IPS-NIHi11 (cell line): ENCODE data around the gene GNA14.
"Not testable (repeated sequence)": the region's sequence is repeated elsewhere in the genome, so short reads cannot be mapped to it uniquely, and the experiment has no call there.

ENCODE experiments used
- DNase-seq: peaks from one replicate; pipeline ENCODE4 v3.0.0; 2012; ENCODE audit warnings: mixed read lengths, low spot score

Gene GNA14

DNA sequence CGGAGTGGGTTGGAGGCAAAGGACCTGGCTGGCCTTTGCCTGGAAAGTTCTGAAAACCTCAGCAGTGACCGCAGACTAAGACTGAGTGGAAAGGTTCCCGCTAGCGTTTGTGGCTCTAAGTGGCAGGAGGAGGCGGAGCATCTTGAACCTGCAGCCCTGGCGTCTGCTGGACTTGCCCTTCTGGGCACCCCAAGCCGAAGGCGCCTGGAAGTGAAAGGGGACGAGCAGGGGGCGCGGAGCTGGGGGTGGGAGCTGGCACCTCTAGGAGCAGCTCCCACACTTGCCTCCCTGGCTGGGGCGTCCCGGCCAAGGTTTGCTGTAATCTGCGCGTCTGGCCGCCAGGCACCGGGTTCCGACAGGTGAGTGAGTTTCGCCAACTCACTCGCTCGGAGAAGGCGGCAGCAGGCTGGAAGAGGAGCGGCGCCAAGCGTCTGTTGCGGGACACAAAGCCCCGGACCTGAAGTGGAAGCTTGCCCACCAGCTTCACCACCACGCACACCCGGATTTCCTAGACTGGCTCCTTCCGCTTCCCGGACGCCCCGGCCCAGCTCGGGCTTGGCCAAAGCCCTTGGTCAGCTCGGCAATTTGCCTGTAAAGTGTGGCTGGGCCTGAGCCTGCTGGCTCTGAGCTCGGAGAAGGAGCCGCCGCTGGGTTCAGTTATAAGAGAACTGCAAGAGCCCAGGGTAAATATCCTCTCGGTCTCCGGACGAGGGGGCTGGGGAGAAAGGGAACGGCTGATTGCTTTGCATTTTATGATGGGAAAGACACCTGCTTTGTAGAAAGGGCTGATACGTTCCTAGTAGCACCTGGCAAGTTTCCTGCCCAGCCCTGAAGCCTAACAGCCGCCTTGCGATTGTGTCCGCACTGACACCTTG lies at the start of gene GNA14:
Gene GNA14 (minus strand): TSS at position 89 of the 875 bp plus-strand sequence. CDS start 529 bp downstream, outside the sequence.
- peak; percentile 67 for DNase-seq

DNA sequence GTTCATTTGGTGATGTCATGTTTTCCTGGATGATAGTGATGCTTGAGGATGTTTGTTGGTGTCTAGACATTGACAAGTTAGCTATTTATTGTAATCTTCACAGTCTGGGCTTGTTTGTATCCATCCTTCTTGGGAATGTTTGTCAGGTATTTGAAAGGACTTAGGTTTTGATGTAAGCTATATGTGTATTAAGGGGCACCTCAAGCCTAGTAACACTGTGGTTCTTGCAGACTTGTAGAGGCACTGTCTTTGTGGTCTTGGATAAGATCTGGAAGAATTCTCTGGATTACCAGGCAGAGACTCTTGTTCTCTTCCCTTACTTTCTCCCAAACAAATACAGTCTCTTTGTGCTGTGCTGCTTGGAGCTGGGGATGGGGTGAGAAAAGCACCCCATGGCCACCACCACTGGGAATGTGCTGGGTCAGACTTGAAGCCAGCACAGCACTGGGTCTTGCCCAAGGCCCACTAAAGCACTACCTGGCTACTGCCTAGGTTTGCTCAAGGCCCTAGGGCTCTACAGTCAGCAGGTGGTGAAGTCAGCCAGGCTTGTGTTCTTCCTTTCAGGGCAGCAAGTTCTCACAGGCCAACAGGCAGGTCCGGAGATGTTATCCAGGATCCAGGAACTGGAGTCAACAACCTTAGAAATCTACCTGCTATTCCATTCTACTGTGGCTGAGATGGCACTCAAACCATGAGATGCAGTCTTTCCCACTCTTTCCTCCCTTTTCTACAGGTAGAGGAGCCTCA lies 49.3 kb upstream of the GNA14 start:
- no peak for DNase-seq

DNA sequence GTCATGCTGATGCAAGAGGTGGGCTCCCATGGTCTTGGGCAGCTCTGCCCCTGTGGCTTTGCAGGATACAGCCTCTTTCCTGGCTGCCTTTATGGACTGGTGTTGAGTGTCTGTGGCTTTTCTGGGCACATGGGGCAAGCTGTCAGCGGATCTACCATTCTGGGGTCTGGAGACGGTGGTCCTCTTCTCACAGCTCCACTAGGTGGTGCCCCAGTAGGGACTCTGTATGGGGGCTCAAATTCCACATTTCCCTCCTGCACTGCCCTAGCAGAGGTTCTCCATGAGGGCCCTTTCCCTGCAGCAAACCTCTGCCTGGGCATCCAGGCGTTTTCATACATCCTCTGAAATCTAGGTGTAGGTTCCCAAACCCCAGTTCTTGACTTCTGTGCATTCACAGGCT lies 42.6 kb upstream of the GNA14 start:
- not testable (repeated sequence) for DNase-seq

DNA sequence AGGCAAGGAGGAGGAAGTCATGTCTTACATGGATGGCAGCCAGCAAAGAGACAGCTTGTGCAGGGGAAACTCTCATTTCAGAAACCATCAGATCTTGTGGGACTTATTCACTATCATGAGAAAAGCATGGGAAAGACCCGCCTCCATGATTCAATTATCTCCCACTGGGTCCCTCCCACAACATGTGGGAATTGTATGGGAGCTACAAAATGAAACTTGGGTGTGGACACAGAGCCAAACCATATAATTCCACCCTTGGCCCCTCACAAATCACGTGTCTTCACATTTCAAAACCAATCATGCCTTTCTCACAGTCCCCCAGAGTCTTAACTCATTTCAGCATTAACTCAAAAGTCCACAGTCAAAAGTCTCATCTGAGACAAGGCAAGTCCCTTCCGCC lies 42.0 kb upstream of the GNA14 start:
- not testable (repeated sequence) for DNase-seq

DNA sequence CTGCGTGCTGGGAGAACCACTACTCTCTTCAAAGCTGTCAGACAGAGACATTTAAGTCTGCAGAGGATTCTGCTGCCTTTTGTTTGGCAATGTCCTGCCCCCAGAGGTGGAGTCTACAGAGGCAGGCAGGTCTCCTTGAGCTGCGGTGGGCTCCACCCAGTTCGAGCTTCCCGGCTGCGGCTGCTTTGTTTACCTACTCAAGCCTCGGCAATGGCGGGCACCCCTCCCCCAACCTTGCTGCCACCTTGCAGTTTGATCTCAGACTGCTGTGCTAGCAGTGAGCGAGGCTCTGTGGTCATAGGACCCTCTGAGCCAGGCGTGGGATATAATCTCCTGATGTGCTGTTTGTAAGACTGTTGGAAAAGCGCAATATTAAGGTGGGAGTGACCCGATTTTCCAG lies 39.6 kb upstream of the GNA14 start:
- DNase-seq: not testable (repeated sequence)

DNA sequence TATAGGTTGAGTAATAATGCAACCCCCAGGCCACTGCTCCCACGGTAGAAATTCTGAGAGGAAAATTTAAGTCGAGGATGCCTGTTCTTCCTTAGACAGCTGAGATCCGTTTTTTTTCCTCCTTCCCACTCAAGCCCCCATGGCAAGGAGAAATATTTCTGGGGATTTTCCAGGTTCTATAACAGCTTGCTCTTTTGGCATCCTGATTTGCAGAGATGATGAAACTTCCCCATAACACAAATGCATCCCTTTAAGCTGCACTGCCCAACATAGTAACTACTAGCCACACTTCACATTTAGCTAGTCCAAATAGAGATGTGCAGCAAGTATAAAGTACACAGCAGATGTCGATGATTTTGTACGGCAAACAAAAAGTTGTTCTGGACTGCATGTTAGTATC lies 32.5 kb upstream of the GNA14 start:
- DNase-seq: no peak

DNA sequence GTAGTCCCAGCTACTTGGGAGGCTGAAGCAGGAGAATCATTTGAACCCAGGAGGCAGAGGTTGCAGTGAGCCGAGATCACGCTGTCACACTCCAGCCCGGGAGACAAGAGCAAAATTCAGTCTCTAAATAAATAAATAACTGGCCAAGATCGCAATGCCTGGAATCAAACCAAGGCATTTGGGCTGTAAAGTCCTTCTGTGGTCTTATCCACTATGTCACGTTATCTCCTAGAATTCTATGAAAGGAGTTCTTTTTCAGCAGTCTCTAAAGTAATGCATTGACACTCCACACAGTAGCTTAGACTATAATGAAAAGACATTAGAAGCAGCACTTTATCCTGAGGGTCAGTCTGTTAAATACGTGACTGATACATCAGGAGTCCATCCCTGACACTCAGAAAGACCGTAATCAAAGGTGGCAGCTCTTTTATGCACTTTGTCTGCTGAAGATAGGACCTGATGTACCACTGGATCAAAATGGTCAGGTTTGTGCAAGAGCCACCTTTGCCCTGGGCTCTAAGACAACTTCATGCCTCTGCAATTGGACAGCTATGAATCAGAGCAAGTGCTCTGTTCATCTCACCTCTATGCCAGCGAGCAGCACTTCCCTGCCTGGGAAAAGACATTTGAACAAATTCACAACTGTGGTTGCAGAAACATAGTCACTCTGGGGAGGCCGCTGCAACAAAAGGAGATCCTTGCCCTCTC lies 31.7 kb upstream of the GNA14 start:
- DNase-seq: no peak

DNA sequence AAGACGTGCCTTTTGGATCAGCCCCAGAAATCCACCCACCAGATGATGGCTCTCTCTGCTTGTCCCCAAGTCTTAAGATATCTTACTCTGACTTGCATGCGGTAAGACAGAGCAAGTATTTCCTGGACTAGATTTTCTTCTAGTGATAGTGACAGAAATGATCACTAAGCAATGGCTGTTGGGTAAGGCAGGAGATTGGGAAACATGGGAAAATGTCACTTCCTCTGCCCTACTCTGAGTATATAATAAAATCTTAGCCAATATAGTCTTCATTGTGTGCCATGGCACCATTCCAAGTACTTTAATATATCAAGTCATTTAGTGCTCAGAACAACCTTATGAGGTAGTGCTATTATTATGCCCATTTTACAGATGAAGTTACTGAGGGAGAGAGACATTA lies 31.0 kb upstream of the GNA14 start:
- no peak for DNase-seq

DNA sequence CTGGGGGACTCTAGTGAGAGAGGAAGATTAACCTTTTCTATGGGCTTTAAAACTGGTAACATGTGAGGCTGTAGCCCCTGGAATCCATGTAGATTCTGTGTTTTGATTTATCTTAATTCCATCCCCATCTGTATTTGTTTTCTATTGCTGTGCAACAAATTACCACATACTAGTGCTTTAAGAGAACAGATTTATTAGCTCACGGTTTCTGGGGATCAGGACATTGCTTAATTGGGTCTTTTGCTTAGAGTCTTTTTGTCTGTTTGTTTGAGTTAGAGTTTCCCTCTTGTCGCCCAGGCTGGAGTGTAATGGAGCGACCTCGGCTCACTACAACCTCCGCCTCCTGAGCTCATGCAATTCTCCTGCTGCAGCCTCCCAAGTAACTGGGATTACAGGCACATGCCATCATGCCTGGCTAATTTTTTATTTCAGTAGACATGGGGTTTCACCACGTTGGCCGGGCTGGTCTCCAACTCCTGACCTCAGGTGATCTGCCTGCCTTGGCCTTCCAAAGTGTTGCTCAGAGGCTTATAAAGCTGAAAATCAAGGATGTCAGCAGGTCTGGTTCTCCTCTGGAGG lies 29.9 kb upstream of the GNA14 start:
- no peak for DNase-seq

DNA sequence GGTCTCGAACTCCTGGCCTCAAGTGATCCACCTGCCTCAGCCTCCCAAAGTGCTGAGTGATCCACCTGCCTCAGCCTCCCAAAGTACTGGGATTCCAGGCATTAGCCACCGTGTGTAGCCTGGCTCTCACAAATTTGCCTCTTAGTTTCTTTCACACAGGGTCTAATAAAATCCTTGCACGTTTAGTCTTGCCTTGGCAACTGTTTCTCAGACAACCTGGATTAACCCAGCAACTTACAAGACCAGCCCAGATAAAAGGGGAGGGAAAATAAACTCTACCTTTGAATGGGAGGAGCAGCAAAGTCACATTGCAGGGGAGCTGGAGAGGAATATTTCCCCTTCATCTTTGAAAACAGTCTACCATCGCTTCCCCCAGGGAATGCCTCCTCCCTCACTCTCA lies 29.3 kb upstream of the GNA14 start:
- DNase-seq: no peak

DNA sequence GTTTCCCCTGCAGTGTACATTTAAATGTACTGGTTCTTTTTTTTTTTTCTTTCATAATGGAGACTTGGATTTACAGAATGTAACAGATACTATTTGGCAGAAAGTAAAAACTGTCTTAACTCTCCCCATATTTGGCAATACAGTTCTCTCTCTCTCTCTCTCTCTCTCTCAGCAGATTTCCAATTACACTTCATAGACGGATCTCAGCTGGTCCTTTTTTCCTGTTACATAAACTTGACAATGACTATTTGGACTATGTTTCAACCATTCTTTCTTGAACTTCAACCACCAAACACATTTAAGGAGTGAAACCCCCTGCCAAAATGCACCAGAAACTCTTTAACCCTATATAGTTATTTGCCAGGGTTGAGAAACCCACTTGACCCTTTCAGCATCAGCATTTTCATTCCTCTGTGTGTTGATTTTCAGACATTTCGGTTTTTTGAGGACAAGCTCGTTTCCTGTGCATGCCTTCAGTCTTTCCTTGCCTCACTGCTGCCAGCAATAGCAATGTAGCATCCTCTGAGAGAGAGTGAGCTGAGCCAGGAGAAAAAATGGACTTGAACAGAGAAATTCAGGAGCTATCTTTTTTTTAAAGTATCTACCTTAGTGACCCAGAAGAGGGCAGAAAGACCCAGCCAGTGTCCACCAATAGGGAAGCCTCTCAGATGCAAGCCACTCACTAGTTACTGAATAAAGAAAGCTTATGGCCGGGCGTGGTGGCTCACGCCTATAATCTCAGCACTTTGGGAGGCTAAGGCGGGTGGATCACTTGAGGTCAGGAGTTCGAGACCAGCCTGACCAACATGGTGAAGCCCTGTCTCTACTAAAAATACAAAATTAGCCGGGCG lies 26.0 kb upstream of the GNA14 start:
- no peak for DNase-seq

DNA sequence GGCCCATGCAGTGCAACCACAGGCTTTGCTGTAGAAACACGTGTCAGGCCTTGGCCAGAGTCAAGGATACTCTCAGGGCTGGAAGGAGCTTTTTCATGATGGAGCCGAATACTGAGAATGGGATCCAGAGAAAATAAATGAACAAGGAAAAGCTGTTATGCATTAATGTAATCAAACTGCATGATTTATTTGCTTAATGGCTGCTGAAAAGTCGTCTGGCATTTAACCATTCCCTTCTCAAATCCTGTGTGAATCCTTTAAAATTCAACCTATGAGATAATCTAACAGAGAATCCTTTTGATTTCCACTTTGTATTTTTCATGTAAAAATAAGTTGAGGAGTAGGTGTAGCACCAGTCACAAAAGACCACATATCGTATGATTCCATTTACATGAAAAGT lies 24.1 kb upstream of the GNA14 start:
- DNase-seq: no peak

DNA sequence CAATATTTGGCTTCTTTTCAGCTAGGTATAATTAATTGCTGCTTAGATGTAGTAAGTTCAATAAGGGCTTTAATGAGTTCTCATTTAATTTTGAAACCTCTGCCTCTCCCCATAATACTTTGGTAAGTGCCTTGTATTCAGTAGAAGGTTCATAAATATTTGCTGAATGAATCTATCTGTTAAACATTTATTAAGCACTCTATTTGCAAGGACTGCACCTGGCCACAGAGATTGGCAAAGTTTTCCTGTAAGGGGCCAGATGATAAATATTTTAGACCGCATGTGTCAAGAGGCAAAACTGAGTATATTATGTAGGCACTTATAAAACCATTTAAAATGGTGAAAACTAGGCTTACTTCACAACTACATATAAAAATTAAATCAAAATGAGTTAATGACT lies 19.0 kb upstream of the GNA14 start:
- no peak for DNase-seq

DNA sequence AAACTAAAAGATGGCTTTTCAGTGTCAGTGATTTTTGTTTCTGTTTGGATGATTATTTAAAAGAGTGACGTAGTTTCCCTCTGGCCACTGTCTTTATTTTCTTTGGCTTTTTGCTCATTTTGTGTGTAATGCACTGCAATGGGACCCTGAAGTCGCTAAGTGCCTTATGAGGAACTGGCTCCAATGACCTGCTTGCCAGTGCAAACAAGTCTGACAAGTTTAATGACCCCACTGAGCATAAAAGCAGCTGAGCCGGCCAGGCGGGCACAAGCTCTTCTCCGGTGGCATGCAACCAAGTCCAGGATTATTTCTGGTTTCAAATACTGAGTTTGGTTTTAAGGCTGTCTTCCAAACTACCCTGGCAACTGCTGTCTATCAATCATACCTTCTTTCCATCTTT lies 15.6 kb upstream of the GNA14 start:
- peak; percentile 35 for DNase-seq

DNA sequence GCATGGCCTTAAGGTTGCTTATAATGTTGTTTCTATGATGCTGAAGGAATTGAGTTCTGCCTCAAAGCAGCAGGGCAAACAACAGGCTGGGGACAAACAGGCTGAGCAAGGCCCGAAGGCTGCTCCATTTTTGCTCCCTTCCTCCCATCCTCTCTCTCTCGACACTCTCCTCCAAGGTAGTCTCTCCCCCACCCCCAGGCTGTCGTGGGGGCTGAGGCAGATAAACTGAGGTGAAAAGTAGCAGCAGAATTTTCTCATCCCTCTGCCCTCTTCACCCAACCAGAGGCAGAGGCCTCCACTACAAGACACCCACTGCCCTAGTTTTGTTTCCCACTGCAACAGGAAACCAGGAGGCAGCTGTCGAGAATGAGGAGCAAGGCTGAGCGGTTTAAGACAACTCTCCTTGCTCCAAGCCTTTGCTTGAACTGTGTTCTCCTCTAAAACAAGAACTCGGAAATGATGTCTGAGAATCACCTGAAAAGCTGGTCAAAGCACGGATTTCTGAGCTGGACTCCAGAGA lies 13.5 kb upstream of the GNA14 start:
- DNase-seq: no peak

DNA sequence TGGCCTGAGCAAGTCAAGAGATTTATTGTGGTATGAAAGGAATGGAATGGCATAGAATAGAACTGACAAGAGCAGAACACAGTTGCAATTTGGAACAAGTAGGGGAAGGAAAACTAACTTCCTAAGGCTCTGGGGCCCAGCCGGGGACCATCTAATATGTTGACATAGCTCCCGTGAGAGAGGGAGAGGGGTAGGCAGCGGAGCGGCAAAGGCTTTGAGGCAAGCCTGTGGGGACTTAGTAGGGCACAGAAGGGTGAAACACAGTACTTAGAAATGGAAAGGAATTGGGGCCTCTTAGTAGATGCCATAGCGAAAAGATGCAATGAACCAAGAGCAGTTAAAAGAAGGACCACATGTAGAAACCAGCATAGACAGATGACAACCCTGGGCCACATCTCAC lies 11.8 kb upstream of the GNA14 start:
- DNase-seq: no peak

DNA sequence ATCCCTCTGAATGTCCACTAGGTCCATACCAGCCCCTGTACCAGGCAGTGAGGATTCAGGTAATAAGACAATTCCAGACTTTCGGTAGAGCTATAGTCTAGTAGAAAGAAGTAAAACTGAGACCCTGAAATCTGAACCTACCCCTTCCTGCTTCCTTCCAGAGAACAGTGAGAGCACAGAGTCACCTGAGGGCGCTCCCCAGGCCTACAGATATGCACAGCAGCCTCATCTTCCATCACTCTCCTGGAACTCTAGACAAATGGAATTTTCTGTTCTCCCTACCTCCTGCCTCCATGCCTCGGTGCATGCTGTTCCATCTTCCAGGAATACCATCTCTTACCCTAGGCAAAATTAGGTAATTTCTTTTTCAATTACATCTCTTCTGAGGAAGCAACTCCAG lies 3.1 kb upstream of the GNA14 start:
- no peak for DNase-seq

DNA sequence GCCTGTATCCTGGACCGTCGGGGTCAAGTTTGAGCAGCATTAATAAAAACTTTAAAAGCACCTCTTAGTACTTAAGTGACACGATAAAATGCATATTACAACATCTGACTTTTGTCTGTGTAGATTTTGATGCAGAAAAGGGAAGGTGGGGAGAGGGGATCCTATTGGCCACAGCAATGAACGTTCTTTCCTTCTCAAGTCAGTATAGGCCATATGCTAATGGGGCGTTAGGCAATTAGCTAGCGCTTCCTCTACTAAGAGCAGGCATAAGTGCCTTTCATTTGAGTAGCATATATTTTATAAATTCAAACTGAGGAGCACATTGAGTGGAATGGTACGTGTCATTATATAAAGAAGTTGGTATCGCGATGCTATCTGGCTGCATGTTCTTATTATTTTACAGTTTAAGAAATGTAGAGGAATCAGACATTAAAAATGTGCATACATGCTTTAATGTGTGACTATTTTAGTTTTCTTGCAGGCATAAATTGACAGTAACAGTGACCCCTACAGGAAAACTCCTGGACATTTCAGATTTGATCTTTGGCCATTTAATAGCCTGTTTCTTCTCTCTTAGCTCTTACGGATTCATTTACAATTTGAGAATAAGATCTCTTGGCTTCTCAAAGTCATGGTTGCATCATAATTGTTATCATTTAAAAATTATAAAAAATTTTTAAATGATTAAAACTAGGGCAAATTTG lies 1.1 kb upstream of the GNA14 start:
- peak; percentile 15 for DNase-seq

DNA sequence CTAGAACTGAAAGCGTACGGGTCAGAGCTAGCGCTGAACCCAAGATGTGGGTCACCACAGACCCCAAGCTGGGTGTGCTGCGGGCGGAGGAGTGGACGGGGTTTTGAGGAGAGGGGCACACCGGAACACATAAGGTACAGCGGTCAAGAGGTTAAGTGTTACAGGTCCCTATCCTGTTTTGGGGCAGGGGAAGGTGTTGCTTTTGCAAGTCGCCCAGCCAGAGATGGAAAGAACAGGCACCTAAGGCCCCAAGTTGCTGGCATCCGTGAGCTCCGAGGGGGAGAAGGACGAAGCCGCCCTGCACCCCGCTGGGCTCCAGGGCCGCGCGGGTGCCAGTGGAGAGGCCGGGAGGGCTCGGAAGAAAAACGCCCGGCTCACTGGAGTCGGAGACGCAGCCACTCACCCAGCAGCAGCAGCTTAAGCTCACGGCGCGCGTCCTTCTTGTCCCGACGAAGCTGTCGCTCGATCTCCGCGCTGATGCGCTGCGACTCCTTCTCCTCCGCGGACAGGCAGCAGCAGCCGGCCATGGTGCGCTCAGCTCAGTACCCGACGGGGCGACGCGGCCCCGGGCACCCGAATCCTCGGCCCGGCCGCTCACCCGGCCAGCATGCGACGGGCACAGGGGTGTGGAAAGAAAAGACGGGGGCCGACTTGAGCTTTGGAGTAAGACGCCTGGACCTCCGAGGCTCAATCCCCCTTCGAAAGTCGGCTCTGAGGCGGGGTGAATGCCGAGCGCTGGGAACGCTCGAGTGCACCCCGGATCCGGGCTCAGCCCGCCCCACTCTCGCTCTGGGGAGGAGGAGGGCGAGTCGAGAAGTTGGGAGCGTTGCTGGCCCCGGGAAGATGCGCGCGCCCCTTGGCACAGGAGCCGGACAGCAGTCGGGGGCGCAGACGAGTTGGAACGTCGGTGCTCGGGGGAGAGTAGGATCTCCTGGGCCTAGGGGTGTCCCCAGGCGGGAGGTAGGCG lies 572 bp downstream of the GNA14 start:
- DNase-seq: peak; percentile 69
